Glutamatergic neuron (in vitro differentiated cells): ENCODE results near the gene SHBG. TPM values are rescaled to one million over a fixed set of nuclear protein-coding genes. Genes with fewer than 3 reads are reported as not detected.

Source experiments
- DNase-seq: peaks from one replicate; pipeline ENCODE4 v3.0.0; 2022
- H3K27ac Mint-ChIP-seq: one replicate; pipeline ENCODE4 v1.8.0; 2020; ENCODE audit warnings: mild to moderate bottlenecking, mixed read lengths, inconsistent platforms; ENCODE audit not compliant: unreplicated experiment
- H3K27me3 Mint-ChIP-seq: one replicate; pipeline ENCODE4 v1.8.0; 2020; ENCODE audit warnings: mild to moderate bottlenecking, moderate library complexity, mixed read lengths, inconsistent platforms; ENCODE audit not compliant: unreplicated experiment
- H3K36me3 Mint-ChIP-seq: one replicate; pipeline ENCODE4 v1.8.0; 2020; ENCODE audit warnings: mild to moderate bottlenecking, mixed read lengths, inconsistent platforms; ENCODE audit not compliant: unreplicated experiment
- H3K4me1 Mint-ChIP-seq: one replicate; pipeline ENCODE4 v1.8.0; 2020; ENCODE audit warnings: mild to moderate bottlenecking, low read depth, mixed read lengths, inconsistent platforms; ENCODE audit not compliant: unreplicated experiment
- H3K4me3 Mint-ChIP-seq: one replicate; pipeline ENCODE4 v1.8.0; 2020; ENCODE audit warnings: mild to moderate bottlenecking, mixed read lengths, inconsistent platforms; ENCODE audit not compliant: unreplicated experiment
- H3K9me3 Mint-ChIP-seq: one replicate; pipeline ENCODE4 v1.8.0; 2020; ENCODE audit warnings: mild to moderate bottlenecking, moderate library complexity, mixed read lengths, inconsistent platforms; ENCODE audit not compliant: unreplicated experiment
- total RNA-seq: library from RNA; stranded (reverse); fragmentation: NEBNext Ultra II Directional; extraction: Animal tissue kit (Norgen Biotek cat#: 25700); gene quantifications from one replicate; pipeline ENCODE4 v1.2.1, GENCODE V29; 2021; ENCODE audit not compliant: unreplicated experiment
- TF ChIP-seq, protein P1 (sequence below): fragments of 200-600 bp; sonication (generic); IDR thresholded peaks from one replicate; pipeline ENCODE4 v1.5.0; 2021; ENCODE audit not compliant: partially characterized antibody, unreplicated experiment

Gene SHBG
- total RNA-seq, 1 donor from 2014 or later, result not detected

DNA sequence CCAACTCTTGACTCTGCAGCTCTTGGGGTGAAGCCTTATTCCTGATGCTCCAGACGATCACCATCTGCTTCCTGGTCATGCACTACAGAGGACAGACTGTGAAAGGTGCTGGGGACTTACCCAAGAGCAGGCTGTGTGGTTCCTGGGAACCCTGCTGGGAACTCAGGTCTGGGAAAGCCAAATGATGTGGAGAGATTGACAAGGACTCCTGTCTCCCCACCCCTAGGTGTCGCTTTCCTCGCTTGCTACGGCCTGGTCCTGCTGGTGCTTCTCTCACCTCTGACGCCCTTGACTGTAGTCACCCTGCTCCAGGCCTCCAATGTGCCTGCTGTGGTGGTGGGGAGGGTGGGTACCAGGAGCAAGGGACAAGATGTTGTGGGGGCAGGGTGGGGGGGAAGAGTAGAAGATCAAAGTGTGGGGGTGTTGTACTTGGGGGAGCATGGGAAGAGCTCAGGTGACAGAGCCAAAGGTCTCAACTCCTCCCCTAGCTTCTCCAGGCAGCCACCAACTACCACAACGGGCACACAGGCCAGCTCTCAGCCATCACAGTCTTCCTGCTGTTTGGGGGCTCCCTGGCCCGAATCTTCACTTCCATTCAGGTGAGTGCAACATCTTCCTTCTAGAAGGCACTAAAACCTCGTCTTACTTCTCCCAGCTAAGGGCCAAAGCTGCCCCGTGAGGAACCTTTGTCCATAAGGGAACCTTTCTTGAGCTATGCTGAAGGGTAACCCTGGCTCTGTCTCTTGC is 43.1 kb upstream of the SHBG start:
- Mint-ChIP-seq H3K27me3 (peaks cover 11% of the 10 kb centered on the region), H3K9me3 (peaks cover 15% of the 10 kb centered on the region), H3K4me1 (peaks cover 9% of the 10 kb centered on the region), H3K36me3 (no peaks in the 10 kb centered on the region), H3K4me3 (no peak overlapping the region), H3K27ac (no peak overlapping the region)
- DNase-seq, result no peak
- TF ChIP-seq, protein P1, sequence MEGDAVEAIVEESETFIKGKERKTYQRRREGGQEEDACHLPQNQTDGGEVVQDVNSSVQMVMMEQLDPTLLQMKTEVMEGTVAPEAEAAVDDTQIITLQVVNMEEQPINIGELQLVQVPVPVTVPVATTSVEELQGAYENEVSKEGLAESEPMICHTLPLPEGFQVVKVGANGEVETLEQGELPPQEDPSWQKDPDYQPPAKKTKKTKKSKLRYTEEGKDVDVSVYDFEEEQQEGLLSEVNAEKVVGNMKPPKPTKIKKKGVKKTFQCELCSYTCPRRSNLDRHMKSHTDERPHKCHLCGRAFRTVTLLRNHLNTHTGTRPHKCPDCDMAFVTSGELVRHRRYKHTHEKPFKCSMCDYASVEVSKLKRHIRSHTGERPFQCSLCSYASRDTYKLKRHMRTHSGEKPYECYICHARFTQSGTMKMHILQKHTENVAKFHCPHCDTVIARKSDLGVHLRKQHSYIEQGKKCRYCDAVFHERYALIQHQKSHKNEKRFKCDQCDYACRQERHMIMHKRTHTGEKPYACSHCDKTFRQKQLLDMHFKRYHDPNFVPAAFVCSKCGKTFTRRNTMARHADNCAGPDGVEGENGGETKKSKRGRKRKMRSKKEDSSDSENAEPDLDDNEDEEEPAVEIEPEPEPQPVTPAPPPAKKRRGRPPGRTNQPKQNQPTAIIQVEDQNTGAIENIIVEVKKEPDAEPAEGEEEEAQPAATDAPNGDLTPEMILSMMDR, result no peak

DNA sequence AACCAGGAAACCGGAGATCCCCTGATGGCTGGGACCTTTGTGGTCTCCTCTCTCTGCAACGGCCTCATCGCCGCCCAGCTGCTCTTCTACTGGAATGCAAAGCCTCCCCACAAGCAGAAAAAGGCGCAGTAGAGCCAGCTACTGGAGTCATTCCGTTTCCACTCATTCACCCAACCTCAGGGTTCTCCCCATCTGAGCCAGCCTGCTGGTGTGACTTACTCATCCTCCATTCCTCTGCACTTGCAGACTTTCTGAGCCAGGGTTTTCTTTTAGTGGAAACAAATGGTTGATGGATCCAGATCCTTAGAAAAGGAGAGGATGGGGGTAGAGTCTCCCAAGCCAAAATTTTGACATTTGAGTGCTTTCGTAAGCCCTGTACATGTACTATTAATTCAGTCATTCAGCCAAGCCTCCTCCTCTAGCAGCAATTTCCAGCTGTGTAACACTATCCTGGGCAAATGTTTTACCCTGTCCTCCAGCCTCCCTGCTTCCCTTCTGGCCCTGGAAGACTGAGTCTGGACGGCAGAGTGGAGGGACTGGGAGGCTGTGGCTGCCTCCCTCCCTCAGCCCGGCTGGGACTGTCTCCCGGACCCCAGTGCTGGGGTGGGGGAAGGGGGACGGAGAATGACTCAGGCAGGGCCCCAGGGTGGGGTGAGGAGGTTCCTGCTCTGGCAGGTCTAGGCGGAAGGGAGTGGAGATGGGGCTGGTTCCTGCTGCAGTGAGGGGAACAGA is 42.3 kb upstream of the SHBG start:
- peaks cover 11% of the 10 kb centered on the region for H3K27me3 Mint-ChIP-seq
- no peak for DNase-seq
- peaks cover 2% of the 10 kb centered on the region for H3K4me1 Mint-ChIP-seq
- peaks cover 15% of the 10 kb centered on the region for H3K9me3 Mint-ChIP-seq
- no peak overlapping the region for H3K27ac Mint-ChIP-seq
- H3K4me3 Mint-ChIP-seq, result no peak overlapping the region
- no peaks in the 10 kb centered on the region for H3K36me3 Mint-ChIP-seq
- TF ChIP-seq, protein P1, result no peak

DNA sequence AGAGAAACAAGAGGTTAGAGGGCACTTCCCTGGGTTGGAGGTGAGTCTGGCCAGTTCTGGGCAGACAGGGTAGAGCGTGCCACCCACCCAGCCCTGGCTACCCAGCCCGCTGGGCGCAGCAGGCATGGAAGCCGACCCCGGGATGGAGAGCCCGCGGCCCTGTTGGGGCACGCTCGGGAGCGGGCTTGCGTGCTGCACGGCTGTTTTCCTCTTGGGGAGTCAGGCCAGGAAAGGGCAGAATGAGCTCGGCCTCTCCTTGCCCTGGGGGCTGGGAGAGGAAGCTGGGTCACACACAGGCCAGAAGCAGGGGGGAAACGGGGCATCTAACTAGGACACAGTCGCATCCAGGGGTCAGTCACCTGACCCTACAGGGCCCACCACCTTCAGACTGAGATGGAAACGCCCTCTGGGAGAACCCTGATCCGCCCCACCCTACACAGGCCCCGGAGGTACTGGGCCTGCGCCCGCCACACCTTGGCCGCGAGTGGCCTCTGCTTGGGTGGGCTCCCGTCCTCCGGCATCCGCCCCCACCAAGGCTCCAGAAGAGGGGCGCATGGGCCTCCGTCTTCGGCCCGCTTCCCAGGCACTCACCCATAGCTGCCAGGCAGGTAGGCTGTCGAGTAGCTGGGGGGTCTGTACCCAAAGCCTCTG is 41.3 kb upstream of the SHBG start:
- Mint-ChIP-seq H3K9me3 (peaks cover 11% of the 10 kb centered on the region), H3K36me3 (no peaks in the 10 kb centered on the region), H3K4me1 (peaks cover 8% of the 10 kb centered on the region), H3K27me3 (peaks cover 13% of the 10 kb centered on the region), H3K27ac (no peak overlapping the region), H3K4me3 (no peak overlapping the region)
- TF ChIP-seq, protein P1, result no peak
- no peak for DNase-seq

DNA sequence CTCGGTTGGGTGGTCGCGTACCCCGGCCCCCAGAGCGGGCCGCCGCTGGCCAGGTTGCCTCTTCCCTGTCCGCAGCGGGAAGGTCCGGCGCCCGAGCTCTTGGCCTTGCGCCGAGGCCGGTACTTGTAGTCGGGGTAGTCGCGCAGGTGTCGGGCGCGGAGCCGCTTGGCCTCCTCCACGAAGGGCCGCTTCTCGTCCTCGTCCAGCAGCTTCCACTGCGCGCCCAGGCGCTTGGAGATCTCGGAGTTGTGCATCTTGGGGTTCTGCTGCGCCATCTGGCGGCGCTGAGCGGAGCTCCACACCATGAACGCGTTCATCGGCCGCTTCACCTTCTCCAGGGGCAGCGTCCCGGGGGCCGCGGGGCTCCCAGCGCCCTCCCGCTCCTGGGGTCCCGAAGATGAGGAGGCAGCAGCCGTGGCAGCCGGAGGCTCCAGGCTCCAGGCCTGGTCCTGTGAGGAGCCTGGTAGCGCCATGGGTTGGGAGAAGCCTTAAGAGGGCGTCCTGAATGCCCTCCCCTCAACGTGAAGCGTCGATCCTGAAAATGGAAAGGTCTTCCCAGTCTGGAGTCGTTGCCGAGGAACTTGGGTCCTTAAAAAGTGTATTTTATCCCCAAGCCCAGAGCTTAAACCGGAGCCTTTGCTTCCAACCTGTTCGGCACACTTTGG is 40.6 kb upstream of the SHBG start:
- Mint-ChIP-seq H3K27me3 (peaks cover 10% of the 10 kb centered on the region), H3K27ac (peak overlapping the region; percentile 12), H3K4me1 (peaks cover 12% of the 10 kb centered on the region), H3K4me3 (no peak overlapping the region), H3K36me3 (no peaks in the 10 kb centered on the region), H3K9me3 (peaks cover 4% of the 10 kb centered on the region)
- peak; percentile 87 for DNase-seq
- TF ChIP-seq, protein P1, result peak; percentile 83
